ENCODE results near the gene GRIK2. TPM values are rescaled to one million over a fixed set of nuclear protein-coding genes. Genes with fewer than 3 reads are reported as not detected.

Gene GRIK2
- total RNA-seq, 1 experiment from 2014 or later, result 0.29 TPM

DNA sequence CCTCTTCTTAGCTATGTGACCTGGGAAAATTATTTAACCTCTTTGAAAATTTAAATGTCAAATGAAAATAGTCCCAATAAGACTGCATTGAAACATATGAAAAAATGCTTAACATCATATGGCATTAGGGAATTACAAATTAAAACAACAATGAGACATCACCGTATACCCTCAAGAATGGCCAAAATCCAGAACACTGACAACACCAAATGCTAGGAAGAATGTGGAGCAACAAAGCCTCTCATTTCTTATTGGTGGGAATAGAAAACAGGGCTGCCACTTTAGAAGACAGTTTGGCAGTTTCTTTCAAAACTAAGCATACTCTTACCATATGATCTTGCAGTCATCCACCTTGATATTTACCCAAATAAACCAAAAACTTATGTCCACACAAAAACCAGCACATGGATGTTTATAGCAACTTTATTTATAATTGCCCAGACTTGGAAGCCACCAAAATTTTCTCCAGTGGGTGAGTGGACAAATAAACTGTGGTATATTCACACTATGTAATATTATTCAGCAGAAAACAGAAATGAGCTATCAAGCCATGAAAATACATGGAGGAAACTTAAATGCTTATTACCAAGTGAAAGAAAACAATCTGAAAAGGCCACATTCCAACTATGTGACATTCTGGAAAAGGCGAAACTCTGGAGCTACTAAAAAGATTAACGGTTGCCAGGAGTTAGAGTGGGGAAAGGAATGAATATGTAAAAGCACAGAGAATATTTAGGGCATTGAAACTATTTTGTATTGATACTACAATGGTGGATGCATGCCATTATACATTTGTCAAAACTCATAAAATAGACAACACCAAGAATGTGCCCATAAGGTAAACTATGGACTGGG lies 459.9 kb downstream of the GRIK2 start:
- TF ChIP-seq, protein P1, sequence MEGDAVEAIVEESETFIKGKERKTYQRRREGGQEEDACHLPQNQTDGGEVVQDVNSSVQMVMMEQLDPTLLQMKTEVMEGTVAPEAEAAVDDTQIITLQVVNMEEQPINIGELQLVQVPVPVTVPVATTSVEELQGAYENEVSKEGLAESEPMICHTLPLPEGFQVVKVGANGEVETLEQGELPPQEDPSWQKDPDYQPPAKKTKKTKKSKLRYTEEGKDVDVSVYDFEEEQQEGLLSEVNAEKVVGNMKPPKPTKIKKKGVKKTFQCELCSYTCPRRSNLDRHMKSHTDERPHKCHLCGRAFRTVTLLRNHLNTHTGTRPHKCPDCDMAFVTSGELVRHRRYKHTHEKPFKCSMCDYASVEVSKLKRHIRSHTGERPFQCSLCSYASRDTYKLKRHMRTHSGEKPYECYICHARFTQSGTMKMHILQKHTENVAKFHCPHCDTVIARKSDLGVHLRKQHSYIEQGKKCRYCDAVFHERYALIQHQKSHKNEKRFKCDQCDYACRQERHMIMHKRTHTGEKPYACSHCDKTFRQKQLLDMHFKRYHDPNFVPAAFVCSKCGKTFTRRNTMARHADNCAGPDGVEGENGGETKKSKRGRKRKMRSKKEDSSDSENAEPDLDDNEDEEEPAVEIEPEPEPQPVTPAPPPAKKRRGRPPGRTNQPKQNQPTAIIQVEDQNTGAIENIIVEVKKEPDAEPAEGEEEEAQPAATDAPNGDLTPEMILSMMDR (IDR thresholded peaks at IDR 0.05; ENCODE audit: insufficient read depth in 1 of 2, low read depth in 1 of 2, low read length in 1 of 2, severe bottlenecking in 1 of 2, unreplicated experiment in 1 of 2), result no peak
- H3K4me3 Mint-ChIP-seq (ENCODE audit: unreplicated experiment), result no peak overlapping the region
- BruUV-seq (replicated peaks), result no TSS peak
- no peaks in the 10 kb centered on the region for H3K9me3 Mint-ChIP-seq (ENCODE audit: unreplicated experiment)
- Histone ChIP-seq H3K36me3 (ENCODE audit: control insufficient read depth, insufficient read depth, low read length) (no peaks in the 10 kb centered on the region), H3K9me3 (no peaks in the 10 kb centered on the region), H3K4me3 (ENCODE audit: low read depth, low read length) (no peak overlapping the region), H3K4me1 (no peaks in the 10 kb centered on the region), H3K27me3 (replicated peaks; ENCODE audit: control insufficient read depth, insufficient read depth, low read length) (no peaks in the 10 kb centered on the region)
- DNase-seq, result no peak
- no peak overlapping the region for H3K27ac Mint-ChIP-seq (ENCODE audit: unreplicated experiment)
- ChIA-PET CTCF (no interaction called here), POLR2A (no interaction called here)
- H3K4me1 Mint-ChIP-seq (ENCODE audit: low read depth, unreplicated experiment), result no peaks in the 10 kb centered on the region
- H3K36me3 Mint-ChIP-seq (ENCODE audit: insufficient read depth, unreplicated experiment), result no peaks in the 10 kb centered on the region
- no peaks in the 10 kb centered on the region for H3K27me3 Mint-ChIP-seq (ENCODE audit: insufficient read depth, unreplicated experiment)
- intact Hi-C loops (cut with micrococcal nuclease; ENCODE audit: unreplicated experiment), result no loop called here

DNA sequence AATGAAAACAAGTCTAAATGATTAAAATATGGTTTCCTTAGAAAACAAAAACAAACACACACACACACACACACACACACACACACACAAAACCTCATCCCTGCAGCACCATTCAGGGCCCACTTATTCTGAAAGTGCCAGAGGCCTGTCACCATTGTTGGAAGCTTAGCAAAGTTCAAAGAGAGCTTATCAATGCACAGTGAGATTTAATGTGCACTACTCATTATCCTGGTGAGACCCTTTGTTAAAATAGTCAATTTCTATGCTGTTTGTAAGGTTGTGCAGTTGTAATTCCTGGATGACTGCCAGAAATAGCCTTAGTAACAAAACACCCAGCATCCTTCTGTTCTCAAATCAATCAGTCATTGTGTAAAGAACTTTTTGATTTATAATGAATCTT lies 482.9 kb downstream of the GRIK2 start:
- Histone ChIP-seq H3K4me3 (ENCODE audit: low read depth, low read length) (no peak overlapping the region), H3K4me1 (peaks cover 12% of the 10 kb centered on the region; the same call in 1 of the 2 replicates), H3K36me3 (ENCODE audit: control insufficient read depth, insufficient read depth, low read length) (no peaks in the 10 kb centered on the region), H3K9me3 (no peaks in the 10 kb centered on the region), H3K27me3 (replicated peaks; ENCODE audit: control insufficient read depth, insufficient read depth, low read length) (no peaks in the 10 kb centered on the region)
- BruUV-seq (replicated peaks), result no TSS peak
- Mint-ChIP-seq H3K27me3 (ENCODE audit: insufficient read depth, unreplicated experiment) (no peaks in the 10 kb centered on the region), H3K27ac (ENCODE audit: unreplicated experiment) (no peak overlapping the region), H3K36me3 (ENCODE audit: insufficient read depth, unreplicated experiment) (no peaks in the 10 kb centered on the region), H3K4me1 (ENCODE audit: low read depth, unreplicated experiment) (peaks cover 7% of the 10 kb centered on the region), H3K9me3 (ENCODE audit: unreplicated experiment) (no peaks in the 10 kb centered on the region), H3K4me3 (ENCODE audit: unreplicated experiment) (no peak overlapping the region)
- TF ChIP-seq, protein P1 (IDR thresholded peaks at IDR 0.05; ENCODE audit: insufficient read depth in 1 of 2, low read depth in 1 of 2, low read length in 1 of 2, severe bottlenecking in 1 of 2, unreplicated experiment in 1 of 2), result no peak
- ChIA-PET POLR2A (no interaction called here), CTCF (interaction anchor here (0.6 kb wide), 1 partner anchor 1289 kb away, joined by 4 read pairs; no protein-coding TSS in a partner anchor)
- no peak for DNase-seq
- intact Hi-C loops (cut with micrococcal nuclease; ENCODE audit: unreplicated experiment), result no loop called here

DNA sequence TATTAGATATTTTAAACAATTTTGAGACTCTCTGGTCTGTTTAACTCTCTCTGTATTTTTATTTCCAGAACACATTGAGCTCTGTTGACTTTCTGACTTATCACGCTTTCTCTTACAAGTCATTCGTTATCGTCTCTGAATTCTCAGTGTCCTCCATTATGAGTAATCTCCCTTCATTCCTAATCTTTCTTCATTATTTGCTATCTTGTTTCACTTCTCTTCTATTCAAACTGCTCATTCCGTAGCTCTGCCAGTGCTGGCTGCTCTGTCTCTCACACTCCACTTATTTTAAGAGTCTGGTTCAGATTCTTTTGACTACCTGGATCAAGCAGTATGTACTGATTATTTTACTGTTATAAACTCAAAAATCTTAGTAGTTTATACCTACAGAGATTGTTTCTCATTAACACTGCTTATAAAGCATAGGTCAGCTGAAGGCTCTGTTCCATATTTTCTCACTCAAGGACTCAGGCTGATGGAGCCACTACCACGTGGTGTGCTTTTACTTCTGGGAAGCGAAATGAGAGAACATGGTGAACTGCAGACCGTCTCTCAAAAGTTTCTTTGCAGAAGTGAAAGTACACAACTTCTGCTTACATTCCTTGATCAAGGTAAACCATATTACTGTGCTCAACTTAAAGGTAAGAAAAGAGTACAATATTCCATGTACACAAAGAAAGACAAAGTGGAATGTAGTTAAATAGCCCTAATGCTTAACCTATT lies 485.2 kb downstream of the GRIK2 start:
- no peak for DNase-seq
- ChIA-PET CTCF (no interaction called here), POLR2A (no interaction called here)
- intact Hi-C loops (cut with micrococcal nuclease; ENCODE audit: unreplicated experiment), result no loop called here
- H3K27me3 Mint-ChIP-seq (ENCODE audit: insufficient read depth, unreplicated experiment), result no peaks in the 10 kb centered on the region
- no peaks in the 10 kb centered on the region for H3K27me3 ChIP-seq (replicated peaks; ENCODE audit: control insufficient read depth, insufficient read depth, low read length)
- no TSS peak for BruUV-seq (replicated peaks)
- H3K4me3 Mint-ChIP-seq (ENCODE audit: unreplicated experiment), result peak overlapping the region; percentile 24
- no peaks in the 10 kb centered on the region for H3K9me3 ChIP-seq
- H3K4me3 ChIP-seq (ENCODE audit: low read depth, low read length), result no peak overlapping the region
- no peaks in the 10 kb centered on the region for H3K36me3 Mint-ChIP-seq (ENCODE audit: insufficient read depth, unreplicated experiment)
- peaks cover 14% of the 10 kb centered on the region for H3K4me1 Mint-ChIP-seq (ENCODE audit: low read depth, unreplicated experiment)
- H3K36me3 ChIP-seq (ENCODE audit: control insufficient read depth, insufficient read depth, low read length), result no peaks in the 10 kb centered on the region
- H3K4me1 ChIP-seq, result peaks cover 12% of the 10 kb centered on the region; the same call in 1 of the 2 replicates
- no peaks in the 10 kb centered on the region for H3K9me3 Mint-ChIP-seq (ENCODE audit: unreplicated experiment)
- TF ChIP-seq, protein P1 (IDR thresholded peaks at IDR 0.05; ENCODE audit: insufficient read depth in 1 of 2, low read depth in 1 of 2, low read length in 1 of 2, severe bottlenecking in 1 of 2, unreplicated experiment in 1 of 2), result no peak
- H3K27ac Mint-ChIP-seq (ENCODE audit: unreplicated experiment), result peak overlapping the region; percentile 14
